GM23338 (cell line): ENCODE measurements around the gene DLG4.

Experiments used
- CREB1 ChIP-seq: fragments of 250-450 bp; sonication (Bioruptor Pico); IDR thresholded peaks from 2 replicates; pipeline ENCODE4 v1.5.0; 2020; ENCODE audit warnings: low read depth, mild to moderate bottlenecking, moderate library complexity
- CTCF ChIP-seq, 2 experiments: fragments of 200-600 bp in 1 of 2; sonication (generic) in 1 of 2; conservative IDR thresholded peaks; 2 replicates each; pipeline versions ENCODE4 v1.5.1 to v1.6.1; 2016 to 2017; ENCODE audit warnings: antibody characterized with exemption in 2 of 2, low read depth in 2 of 2, mild to moderate bottlenecking in 2 of 2, moderate library complexity in 1 of 2
- ETS1 ChIP-seq: IDR thresholded peaks from 2 replicates; pipeline ENCODE4 v1.6.1; 2016; ENCODE audit warnings: antibody characterized with exemption
- EZH2 ChIP-seq: fragments of 200-600 bp; sonication (generic); IDR thresholded peaks from one replicate; pipeline ENCODE4 v1.8.0; 2017; ENCODE audit warnings: antibody characterized with exemption, mild to moderate bottlenecking, low read depth; ENCODE audit not compliant: unreplicated experiment
- EZH2phosphoT487 ChIP-seq: fragments of 200-600 bp; sonication (generic); IDR thresholded peaks from one replicate; pipeline ENCODE4 v1.8.1; 2018; ENCODE audit warnings: antibody characterized with exemption; ENCODE audit not compliant: unreplicated experiment
- JUNB ChIP-seq: IDR thresholded peaks from one replicate; pipeline ENCODE4 v1.6.1; 2016; ENCODE audit warnings: antibody characterized with exemption; ENCODE audit not compliant: unreplicated experiment
- POLR2AphosphoS5 ChIP-seq: IDR thresholded peaks from 2 replicates; pipeline ENCODE4 v1.6.1; 2016; ENCODE audit warnings: antibody characterized with exemption, low read depth
- REST ChIP-seq: IDR thresholded peaks from one replicate; pipeline ENCODE4 v1.6.1; 2018; ENCODE audit warnings: antibody characterized with exemption; ENCODE audit not compliant: unreplicated experiment

- TF ChIP-seq EZH2 (no peak), CTCF (conservative IDR thresholded peaks at IDR 0.05; ENCODE audit: low read depth in 2 of 2) (no peak), POLR2AphosphoS5 (no peak), REST (no peak), CREB1 (CRISPR knock-in tag) (no peak), ETS1 (no peak), EZH2phosphoT487 (no peak), JUNB (no peak)
Measured at GRCh38 chr17:7207120-7208001, 12.3 kb downstream of the DLG4 start.
